ENCODE data around the gene SORCS1. TPM values are rescaled to one million over a fixed set of nuclear protein-coding genes. Genes with fewer than 3 reads are reported as not detected.

Gene SORCS1
- total and polyA plus RNA-seq, 12 donors: 0.18 to 11.1 (median 1.1) TPM

DNA sequence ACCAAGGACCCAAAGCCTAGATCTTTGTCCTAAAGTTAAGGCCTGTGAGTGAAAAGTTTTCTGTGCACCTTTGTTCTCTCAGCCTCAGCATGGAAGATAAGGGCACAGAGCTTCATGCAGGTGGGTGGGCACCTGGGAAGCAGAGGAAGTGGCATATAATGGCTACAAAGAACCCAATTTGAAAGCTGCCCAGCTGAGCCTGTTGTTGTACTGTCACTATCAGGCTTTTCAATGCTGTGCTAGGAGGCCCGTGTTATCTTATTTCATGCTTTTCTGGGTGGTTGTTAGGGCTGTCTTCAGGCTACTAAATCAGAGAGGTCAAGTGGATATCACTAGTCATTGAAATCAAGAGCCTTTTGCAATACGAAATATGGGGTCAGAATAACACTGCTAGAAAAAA lies 443.8 kb downstream of the SORCS1 start:
- TF ChIP-seq POLR2A (IDR thresholded peaks at IDR 0.05): no peak
- TF ChIP-seq, protein P1, sequence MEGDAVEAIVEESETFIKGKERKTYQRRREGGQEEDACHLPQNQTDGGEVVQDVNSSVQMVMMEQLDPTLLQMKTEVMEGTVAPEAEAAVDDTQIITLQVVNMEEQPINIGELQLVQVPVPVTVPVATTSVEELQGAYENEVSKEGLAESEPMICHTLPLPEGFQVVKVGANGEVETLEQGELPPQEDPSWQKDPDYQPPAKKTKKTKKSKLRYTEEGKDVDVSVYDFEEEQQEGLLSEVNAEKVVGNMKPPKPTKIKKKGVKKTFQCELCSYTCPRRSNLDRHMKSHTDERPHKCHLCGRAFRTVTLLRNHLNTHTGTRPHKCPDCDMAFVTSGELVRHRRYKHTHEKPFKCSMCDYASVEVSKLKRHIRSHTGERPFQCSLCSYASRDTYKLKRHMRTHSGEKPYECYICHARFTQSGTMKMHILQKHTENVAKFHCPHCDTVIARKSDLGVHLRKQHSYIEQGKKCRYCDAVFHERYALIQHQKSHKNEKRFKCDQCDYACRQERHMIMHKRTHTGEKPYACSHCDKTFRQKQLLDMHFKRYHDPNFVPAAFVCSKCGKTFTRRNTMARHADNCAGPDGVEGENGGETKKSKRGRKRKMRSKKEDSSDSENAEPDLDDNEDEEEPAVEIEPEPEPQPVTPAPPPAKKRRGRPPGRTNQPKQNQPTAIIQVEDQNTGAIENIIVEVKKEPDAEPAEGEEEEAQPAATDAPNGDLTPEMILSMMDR (IDR thresholded peaks at IDR 0.05): no peak
- Histone ChIP-seq H3K4me1 (replicated peaks in 1 of 2) (no peaks in the 10 kb centered on the region), H3K4me3 (no peak overlapping the region), H3K27ac (no peak overlapping the region), H3K36me3 (replicated peaks in 1 of 2) (no peaks in the 10 kb centered on the region), H3K27me3 (no peaks in the 10 kb centered on the region), H3K9me3 (replicated peaks in 1 of 3) (no peaks in the 10 kb centered on the region)
- 44 to 61% (median 56%) methylated on average over 2 of the region's 2 CpGs for WGBS, 4 donors
- intact Hi-C loops (cut with DNase I): no loop called here
- DNase-seq: no peak

DNA sequence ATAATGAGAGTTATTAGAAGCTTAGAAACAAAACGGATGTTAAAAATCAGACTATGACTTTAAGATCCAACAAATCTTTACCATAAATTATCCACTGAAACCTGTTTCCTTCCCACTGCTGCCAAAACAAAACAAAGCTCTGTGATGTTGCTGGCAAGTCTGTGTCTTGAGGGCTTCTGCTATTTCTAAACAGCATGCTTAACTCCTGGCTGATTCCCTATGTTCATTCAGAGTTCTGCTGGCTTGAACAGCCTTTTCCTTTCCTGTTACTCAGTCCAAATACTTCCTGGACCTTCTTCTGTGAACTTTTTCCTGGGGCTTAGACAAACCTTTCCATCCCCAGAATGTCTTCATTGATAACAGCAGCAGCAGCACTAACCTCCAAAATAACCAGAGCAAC lies 448.1 kb downstream of the SORCS1 start:
- DNase-seq: no peak
- no peaks in the 10 kb centered on the region for H3K36me3 ChIP-seq (replicated peaks in 1 of 2)
- H3K4me3 ChIP-seq: no peak overlapping the region
- 11 to 23% (median 14%) methylated on average over 1 of the region's 1 CpG for WGBS, 4 donors
- H3K9me3 ChIP-seq (replicated peaks in 1 of 3): no peaks in the 10 kb centered on the region
- intact Hi-C loops (cut with DNase I): no loop called here
- H3K27me3 ChIP-seq: no peaks in the 10 kb centered on the region
- no peak overlapping the region for H3K27ac ChIP-seq
- H3K4me1 ChIP-seq (replicated peaks in 1 of 2): no peaks in the 10 kb centered on the region
- TF ChIP-seq, protein P1 (IDR thresholded peaks at IDR 0.05): no peak
- TF ChIP-seq POLR2A (IDR thresholded peaks at IDR 0.05): no peak

DNA sequence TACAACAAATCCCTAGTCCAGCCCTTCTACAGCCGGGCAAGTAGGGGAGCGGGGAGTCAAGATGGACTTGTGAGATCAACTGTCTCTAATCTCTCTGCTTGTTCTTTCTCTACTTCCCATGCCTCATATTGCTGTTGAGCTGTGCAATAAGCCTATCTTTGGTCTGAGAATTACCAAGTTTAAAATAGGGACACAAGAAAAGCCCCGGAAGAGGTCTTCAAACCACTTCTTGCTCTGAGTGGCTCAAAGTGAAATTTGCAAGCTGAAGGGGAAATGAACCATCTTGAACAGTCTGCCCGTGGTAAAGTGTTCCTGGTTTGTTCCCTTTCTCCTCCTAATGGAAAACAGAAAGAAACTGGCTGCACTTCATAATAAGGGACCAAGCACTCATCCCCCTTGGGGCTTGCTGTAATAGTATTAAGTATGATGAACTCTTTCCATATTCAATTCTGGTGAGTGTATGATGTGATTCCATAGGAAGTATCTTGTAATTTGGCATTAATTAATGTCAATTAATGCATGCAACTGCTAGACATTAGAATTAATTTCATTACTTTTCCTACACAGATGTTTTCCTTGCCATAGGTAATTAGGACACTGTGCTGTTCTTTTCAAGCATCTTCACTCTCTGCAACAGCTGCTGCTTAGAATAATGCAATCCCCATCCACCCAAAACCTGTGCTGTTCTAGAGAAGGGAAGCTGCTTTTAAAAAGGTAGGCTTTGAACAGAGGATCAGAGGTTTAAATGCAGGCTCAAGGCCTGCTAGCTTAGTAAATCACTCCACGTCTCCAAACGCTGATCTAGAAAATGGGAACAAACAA lies 449.6 kb downstream of the SORCS1 start:
- no peak overlapping the region for H3K4me3 ChIP-seq
- no peak overlapping the region for H3K27ac ChIP-seq
- no peaks in the 10 kb centered on the region for H3K27me3 ChIP-seq
- no peak for TF ChIP-seq POLR2A (IDR thresholded peaks at IDR 0.05)
- TF ChIP-seq, protein P1 (IDR thresholded peaks at IDR 0.05): no peak
- DNase-seq: no peak
- no peaks in the 10 kb centered on the region for H3K36me3 ChIP-seq (replicated peaks in 1 of 2)
- no peaks in the 10 kb centered on the region for H3K4me1 ChIP-seq (replicated peaks in 1 of 2)
- no peaks in the 10 kb centered on the region for H3K9me3 ChIP-seq (replicated peaks in 1 of 3)
- WGBS, 4 donors: 58 to 66% (median 64%) methylated on average over 6 of the region's 6 CpGs
- intact Hi-C loops (cut with DNase I): loop anchor here in 1 of 2 donors (5.0 kb wide), 1 partner anchor 1832 kb away; no protein-coding TSS in a partner anchor

DNA sequence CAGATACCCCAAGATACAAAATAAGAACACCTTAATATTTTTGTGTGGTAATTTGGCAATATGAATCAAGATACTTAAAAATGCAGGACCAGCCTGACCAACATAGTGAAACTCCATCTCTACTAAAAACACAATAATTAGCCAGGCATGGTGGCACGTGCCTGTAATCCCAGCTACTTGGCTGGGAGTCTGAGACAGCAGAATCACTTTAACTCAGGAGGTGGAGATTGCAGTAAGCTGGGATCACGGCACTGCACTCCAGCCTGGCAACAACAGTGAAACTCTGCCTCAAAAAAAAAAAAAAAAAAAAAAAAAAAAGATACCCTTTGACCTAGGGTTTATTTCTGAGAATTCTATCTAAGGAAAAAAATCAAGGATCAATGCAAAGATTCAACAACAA lies 450.7 kb downstream of the SORCS1 start:
- H3K4me1 ChIP-seq (replicated peaks in 1 of 2): no peaks in the 10 kb centered on the region
- 60 to 72% (median 66%) methylated on average over 2 of the region's 2 CpGs for WGBS, 4 donors
- TF ChIP-seq, protein P1 (IDR thresholded peaks at IDR 0.05): no peak
- TF ChIP-seq POLR2A (IDR thresholded peaks at IDR 0.05): no peak

More for the DNA sequence above, 450.7 kb downstream of the SORCS1 start:
- Histone ChIP-seq H3K36me3 (replicated peaks in 1 of 2) (no peaks in the 10 kb centered on the region), H3K27ac (no peak overlapping the region), H3K4me3 (no peak overlapping the region), H3K27me3 (no peaks in the 10 kb centered on the region), H3K9me3 (replicated peaks in 1 of 3) (no peaks in the 10 kb centered on the region)
- intact Hi-C loops (cut with DNase I): loop anchor here in 1 of 2 donors (5.0 kb wide), 1 partner anchor 1833 kb away; no protein-coding TSS in a partner anchor
- no peak for DNase-seq
